ENCODE measurements around the gene RRAD. TPM values are rescaled to one million over a fixed set of nuclear protein-coding genes. Genes with fewer than 3 reads are reported as not detected.
A peak's percentile ranks its signal among the peaks of the same experiment; 100 is the strongest.
"Not testable (repeated sequence)": the region's sequence is repeated elsewhere in the genome, so short reads cannot be mapped to it uniquely, and the experiment has no call there.

RRAD gene
- total RNA-seq, 1 donor from 2014 or later, result 11.1 TPM

- Histone ChIP-seq H3K4me3 (no peak overlapping the region), H3K9me3 (no peaks in the 10 kb centered on the region), H3K36me3 (no peaks in the 10 kb centered on the region), H3K4me1 (peaks cover 28% of the 10 kb centered on the region), H3K27ac (peak overlapping the region; percentile 73), H3K27me3 (no peaks in the 10 kb centered on the region)
- intact Hi-C loops (cut with DNase I), result no loop called here
- no peak for ATAC-seq
- TF ChIP-seq CTCF (IDR thresholded peaks at IDR 0.05), result no peak
- no peak for DNase-seq
Measured at GRCh38 chr16:66898933-66899309, 26.4 kb downstream of the RRAD start.

- no peak for ATAC-seq
- no peak for TF ChIP-seq CTCF (IDR thresholded peaks at IDR 0.05)
- H3K4me3 ChIP-seq, result no peak overlapping the region
- H3K4me1 ChIP-seq, result peaks cover 24% of the 10 kb centered on the region
- no peak for DNase-seq
- no peaks in the 10 kb centered on the region for H3K36me3 ChIP-seq
- H3K27ac ChIP-seq, result peak overlapping the region; percentile 73
- intact Hi-C loops (cut with DNase I), result no loop called here
- no peaks in the 10 kb centered on the region for H3K9me3 ChIP-seq
- H3K27me3 ChIP-seq, result no peaks in the 10 kb centered on the region
Measured at GRCh38 chr16:66898207-66898606, 27.1 kb downstream of the RRAD start.

GRCh38 chr16:66896682-66897081 lies 28.7 kb downstream of the RRAD start:
- H3K27ac ChIP-seq; H3K36me3 ChIP-seq; H3K27me3 ChIP-seq; DNase-seq; ATAC-seq; intact Hi-C loops (cut with DNase I); H3K4me3 ChIP-seq; H3K9me3 ChIP-seq: not testable (repeated sequence)
- H3K4me1 ChIP-seq, result peaks cover 24% of the 10 kb centered on the region

- intact Hi-C loops (cut with DNase I), result no loop called here
- no peak for TF ChIP-seq CTCF (IDR thresholded peaks at IDR 0.05)
- Histone ChIP-seq H3K27me3 (no peaks in the 10 kb centered on the region), H3K9me3 (no peaks in the 10 kb centered on the region), H3K36me3 (no peaks in the 10 kb centered on the region), H3K27ac (no peak overlapping the region), H3K4me3 (no peak overlapping the region), H3K4me1 (peaks cover 24% of the 10 kb centered on the region)
- ATAC-seq (no peak), DNase-seq (no peak)
Measured at GRCh38 chr16:66895999-66896398, 29.3 kb downstream of the RRAD start.

GRCh38 chr16:66895689-66895979 lies 29.7 kb downstream of the RRAD start:
- Histone ChIP-seq H3K27me3 (no peaks in the 10 kb centered on the region), H3K9me3 (no peaks in the 10 kb centered on the region), H3K27ac (no peak overlapping the region), H3K4me3 (no peak overlapping the region), H3K4me1 (peaks cover 21% of the 10 kb centered on the region), H3K36me3 (no peaks in the 10 kb centered on the region)
- intact Hi-C loops (cut with DNase I), result no loop called here
- DNase-seq (no peak), ATAC-seq (no peak)
- TF ChIP-seq CTCF (IDR thresholded peaks at IDR 0.05), result no peak

- intact Hi-C loops (cut with DNase I), result no loop called here
- no peak for DNase-seq
- TF ChIP-seq CTCF (IDR thresholded peaks at IDR 0.05), result peak; percentile 70
Measured at GRCh38 chr16:66894948-66895688, 30.2 kb downstream of the RRAD start.

More at GRCh38 chr16:66894948-66895688, 30.2 kb downstream of the RRAD start:
- Histone ChIP-seq H3K4me1 (peaks cover 17% of the 10 kb centered on the region), H3K4me3 (no peak overlapping the region), H3K27me3 (no peaks in the 10 kb centered on the region), H3K9me3 (no peaks in the 10 kb centered on the region), H3K36me3 (no peaks in the 10 kb centered on the region), H3K27ac (no peak overlapping the region)
- peak; percentile 91 for ATAC-seq
